HG03064 (cell line): ENCODE measurements around the gene FAM217A.
"Not testable (repeated sequence)": the region's sequence is repeated elsewhere in the genome, so short reads cannot be mapped to it uniquely, and the experiment has no call there.

Experiments used
- ATAC-seq: cut with Tn5 transposase; IDR thresholded peaks from one replicate; pipeline ENCODE4 v1.9.1; 2021; ENCODE audit warnings: low read depth; ENCODE audit not compliant: unreplicated experiment

The FAM217A gene, protein sequence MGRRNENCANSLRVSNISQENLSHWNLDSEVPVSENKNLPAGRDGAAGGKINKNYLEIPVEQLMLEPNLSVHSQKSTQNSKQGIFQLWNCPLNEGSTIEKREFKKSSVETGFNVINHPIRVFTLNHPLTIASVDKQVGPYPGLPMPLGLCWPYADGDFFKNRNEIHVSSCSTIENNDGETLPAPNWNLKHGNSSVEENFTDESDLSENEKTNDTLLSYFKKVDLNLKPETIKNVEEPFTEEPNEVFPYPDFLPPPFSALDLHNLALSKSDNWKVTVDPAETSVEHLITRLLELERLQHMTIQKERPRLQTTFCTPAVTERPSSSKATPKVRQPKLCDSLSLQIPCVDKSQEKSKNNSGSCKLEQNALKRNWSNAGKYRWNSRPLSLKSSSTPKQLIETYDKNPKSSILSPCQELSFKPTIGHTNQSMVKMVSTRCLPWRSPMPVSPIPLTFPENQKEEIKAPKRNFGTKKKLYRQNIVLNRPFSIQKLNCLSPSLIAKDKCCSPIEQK

DNA sequence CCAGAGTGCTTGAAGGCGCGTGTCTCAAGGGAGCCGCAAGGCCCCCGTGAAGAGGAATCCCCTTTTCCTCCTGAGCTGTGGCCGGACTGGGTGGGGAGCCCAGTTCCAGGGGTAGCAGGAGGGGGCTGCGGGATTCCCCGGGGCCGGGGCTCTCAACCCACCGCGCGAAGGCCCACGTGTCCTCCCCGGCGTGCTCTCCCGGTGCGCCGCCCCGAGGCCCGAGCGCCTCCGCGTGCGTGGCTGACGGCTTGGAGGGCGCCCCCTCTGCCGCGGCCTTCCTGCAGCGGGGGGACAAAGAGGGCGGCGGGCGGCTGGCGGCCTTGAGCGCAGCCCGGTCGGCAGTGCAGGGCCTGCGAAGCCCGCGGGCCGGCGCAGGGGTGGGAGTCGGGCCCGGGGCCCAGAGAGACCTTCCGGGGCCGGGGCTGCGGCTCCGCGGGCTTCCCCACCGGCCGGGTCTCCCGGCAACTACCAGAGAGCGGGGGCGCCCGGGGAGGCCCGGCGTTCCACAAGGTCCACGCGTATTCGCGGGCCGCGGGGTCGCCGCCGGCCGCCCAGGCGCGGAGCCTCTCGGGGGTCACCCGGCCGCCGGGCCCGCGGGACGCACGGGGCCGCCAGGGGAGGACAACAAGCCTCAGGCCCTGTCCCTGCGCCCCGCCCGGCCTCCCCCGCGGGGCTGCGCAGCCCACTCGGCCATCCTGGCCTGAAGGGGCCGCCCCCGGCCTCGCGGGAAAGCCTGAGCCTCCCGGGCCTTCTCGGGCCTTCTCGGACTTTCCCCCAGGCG lies at the start of gene FAM217A:
Gene FAM217A, minus strand, starts transcription at position 447 of the 781 bp plus-strand sequence. CDS start 1,723 bp downstream, outside the sequence.
- ATAC-seq: no peak

DNA sequence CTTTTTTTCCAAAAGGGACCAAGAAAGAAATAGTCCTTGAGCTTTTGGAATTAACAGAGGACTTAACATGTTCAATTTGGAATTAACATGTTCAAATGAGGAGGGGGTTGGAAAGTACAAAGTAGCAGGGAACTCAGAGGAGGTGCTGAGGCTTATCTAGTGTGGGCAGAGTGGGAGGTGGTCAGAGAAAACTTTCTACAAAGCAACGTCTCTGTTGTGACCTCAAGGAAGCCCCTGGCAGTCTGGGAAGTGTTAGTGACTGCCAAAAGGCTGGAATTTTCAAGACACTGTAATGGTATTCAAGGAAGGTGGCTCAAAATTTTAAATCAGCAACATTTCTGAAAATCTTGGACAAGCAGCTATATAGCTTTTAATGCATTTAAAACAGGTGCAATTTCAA lies 49.1 kb upstream of the FAM217A start:
- ATAC-seq: no peak

DNA sequence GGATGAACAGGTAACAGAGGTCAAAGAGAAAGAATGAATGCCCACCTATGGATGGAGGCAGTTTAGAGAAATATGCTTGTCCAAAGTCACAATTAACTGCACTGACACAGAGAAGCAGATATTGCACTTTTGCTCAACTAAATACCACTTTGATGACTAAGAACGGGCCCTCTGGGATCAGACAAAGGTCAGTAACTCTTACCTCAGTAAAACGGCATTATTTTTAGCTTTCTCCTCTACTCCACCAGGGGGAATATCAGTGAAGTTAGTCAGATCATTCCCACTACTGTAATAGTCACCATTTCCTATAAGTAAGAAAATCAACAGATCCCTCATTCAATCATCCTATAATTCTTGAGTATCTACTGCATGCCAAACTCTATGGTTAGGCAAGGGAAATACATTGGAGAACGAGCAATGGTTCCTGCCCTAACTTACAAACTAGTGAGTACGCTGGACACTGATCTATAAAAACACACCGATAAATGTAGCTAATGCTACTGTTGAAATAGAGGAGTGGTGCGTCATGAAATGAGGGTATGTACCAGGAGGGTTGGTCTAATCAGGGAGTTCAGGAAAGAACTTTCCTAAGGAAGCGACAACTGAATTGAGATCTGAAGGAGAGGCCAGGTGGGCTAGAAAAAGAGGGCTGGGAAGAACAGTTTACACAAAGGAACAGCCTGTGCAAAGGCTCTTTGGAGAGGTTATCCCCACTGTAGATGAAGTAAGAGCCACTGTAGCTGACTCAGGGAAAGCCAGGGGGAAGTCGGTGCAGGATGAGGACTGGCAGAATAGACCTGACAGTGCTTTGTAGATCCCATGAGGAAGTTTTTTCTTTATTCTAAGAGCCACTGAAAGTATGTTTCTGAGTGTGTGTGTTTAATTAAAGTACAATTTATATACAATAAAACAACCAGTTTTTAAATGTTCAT lies 47.3 kb upstream of the FAM217A start:
- ATAC-seq: no peak

DNA sequence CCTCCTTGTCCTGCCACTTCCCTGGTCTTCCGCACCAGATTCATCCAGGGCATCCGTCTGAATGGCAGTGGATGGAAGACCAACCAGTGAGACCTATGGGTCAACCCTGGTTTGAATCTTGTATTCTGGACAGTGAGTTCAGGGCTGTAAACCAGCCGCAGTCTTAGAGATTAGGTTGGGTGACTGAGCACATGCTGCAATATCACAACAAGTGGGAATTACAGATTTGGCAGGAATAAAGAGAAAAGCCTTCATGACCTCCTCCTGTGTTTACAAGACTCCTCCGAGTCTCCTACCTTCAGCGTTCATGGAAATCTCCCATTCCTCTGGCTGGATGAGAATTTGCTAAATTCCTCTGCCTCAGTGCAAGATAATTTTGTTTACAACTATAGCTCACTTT lies 46.6 kb upstream of the FAM217A start:
- no peak for ATAC-seq

DNA sequence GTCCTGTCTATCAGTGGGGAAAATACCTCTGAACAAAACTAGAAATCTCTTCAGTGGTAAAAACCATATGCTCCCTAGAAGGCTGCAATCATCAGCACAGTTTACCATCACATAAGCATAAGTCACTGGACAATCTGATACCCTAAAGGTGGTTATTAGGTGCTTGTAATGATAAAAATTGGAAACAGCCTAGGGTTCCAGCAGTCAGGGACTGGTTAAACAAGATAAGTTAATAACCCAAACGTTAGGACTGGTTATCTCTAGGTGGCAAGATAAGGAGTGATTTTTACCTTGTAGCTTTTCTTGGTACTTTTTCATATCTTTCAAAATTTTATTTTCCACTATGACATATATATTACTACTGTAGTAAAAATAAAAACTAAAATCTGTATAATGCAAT lies 45.4 kb upstream of the FAM217A start:
- ATAC-seq: no peak

DNA sequence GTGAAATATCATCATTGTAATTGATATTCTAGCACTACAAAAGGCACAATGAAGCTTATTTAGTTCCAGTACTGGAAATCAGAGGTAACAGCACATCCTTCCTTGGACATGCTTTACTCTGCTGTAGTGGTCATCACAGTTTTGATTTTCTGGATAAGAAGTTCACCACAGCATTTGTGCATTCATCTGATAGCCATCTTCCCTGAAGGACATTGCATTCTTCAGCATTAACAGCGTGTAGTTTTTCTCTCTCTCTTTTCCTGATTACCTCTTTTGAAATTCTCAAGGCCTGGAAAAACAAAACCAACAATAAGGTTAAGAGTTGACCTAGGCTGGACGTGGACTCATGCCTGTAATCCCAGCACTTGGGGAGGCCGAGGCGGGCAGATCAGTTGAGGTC lies 36.8 kb upstream of the FAM217A start:
- ATAC-seq: no peak

DNA sequence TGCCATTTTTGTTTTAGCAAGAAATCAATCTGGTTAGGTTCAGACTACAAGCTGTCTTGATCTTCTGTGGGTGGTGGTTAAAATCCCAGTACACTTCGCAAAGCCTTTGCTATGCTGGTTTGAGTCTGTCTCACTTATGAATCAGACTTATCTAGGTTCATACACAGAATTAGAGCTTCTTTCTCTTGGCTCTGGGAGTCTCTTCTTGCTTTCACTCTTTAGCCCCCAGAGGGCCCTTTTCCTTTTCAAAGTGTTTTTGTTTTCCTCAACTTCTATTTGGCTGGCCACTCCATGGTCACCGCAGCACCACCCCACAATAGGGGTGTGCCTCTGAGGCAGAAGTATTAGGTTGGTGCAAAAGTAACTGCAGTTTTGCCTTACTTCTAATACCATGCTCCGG lies 35.2 kb upstream of the FAM217A start:
- ATAC-seq: no peak

DNA sequence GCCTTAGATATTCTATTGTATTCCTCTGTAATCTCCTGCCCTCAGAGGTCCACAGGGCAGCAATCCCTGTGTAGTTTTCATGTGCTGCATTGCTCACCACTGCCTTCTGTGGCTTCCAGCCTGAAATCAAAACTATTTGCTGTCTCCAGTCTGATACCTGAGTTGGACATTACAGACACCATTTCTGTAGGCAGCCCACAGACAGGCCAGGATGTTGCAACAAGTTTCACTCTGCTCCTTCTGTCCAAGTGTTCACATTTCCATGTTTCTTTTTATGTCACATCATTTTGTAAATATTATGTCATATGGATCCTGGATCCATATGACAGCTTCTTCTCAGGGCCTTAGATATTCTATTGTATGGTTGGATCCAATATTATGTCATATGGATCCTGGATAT lies 34.7 kb upstream of the FAM217A start:
- ATAC-seq: no peak

DNA sequence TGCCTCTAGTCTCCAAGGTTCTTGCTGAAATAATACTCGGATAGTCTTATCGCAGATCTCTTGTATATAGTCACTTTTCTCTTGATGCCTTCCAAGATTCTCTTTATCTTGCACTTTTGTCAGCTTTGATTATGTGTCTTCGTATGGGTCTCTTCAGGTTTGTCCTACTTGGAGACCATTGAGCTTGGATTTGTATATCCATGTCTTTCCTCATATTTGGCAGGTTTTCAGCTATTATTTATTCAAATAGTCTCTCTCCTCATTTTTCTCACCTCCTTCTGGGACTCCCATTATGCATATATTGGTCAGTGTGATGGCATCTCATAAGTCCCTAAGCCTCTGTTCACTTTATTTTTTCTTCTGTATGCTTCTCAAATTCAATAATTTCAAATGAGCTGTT lies 33.4 kb upstream of the FAM217A start:
- ATAC-seq: no peak

DNA sequence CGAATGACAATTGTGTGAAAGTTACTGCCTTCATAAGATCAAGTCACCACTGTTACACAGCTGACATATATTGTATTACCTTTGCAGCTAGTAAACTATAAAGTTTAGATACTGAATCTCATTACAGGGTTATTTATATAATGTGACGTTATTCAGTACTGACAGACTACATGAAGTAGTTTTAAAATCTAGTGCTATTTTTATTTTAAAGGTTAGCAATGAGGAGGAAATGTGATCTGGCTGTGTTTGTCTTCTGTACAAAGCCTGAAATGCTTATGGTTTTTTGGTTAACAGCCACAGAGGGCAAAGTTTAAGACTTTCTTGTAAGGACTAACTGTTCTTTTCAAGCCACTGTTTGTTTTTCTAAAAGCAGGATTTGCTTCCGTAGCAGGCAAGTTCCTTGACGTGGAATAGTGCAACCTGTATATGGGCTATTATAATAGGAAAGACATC lies 30.5 kb upstream of the FAM217A start:
- not testable (repeated sequence) for ATAC-seq

DNA sequence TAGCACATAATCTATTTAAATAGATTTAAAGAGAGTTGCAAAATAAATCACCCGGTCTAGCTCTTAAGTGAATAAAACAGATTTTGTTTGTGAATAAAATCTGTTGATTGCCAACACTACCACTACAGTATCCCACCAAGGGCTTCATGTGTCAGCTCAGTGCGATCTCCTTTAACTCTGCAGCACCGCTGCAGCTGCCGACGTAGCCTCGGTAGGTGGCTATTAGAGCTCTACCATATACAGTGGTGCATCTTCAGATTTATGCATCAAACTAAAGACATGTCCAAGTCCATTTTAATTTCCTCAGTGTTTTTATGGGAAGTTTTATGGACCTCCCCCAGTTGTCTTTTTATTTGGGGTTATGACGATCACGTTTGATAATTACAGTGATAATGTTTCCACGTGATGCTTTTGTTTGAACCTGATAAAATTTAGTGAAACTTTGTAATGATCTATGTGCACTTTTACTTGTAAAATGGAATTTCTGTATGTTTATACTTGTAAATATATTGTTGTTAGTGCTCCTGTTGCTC lies 29.7 kb upstream of the FAM217A start:
- no peak for ATAC-seq

DNA sequence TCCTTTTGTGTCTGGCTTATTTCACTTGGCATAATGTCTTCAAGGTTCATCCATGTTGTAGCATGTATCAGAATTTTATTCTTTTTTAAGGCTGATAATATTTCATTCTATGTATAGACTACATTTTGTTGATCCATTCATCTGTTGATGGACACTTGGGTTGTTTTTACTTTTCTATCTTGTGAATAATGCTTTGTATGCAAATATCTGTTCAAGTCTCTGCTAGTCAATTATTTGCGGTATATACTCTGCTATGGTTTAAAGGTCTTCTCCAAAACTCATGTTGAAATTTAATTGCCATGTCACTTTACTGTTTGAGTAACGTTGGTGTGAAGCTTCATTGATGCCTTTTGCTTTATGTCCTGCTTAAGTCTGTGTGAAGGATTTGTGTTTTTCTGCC lies 28.9 kb upstream of the FAM217A start:
- no peak for ATAC-seq

DNA sequence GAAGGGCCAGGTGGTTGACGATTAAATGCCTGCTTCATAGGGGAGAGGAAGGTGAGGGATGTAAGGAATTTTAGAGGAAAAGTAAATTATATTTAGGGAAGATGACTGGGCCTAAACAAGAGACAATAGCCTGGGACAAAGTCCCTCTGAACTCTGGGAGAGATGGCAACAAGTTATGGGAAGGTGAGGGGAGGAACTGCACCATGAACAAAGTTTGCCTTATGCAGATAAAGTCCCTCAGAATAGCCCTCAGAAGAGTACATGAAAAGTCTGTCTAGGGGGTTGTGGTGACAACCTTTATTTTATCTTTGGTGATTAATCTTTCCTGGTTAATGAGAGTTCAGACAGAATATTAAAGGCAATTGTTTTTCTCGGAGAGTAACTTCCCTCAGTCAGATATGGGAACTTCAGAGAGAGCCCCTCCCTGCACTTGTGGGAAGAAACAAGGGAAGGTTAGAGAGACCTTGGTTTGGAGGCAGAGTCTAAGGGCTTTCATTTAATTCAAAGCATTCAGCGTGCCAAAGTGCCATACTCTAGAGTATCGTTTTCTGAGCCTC lies 27.1 kb upstream of the FAM217A start:
- ATAC-seq: no peak

DNA sequence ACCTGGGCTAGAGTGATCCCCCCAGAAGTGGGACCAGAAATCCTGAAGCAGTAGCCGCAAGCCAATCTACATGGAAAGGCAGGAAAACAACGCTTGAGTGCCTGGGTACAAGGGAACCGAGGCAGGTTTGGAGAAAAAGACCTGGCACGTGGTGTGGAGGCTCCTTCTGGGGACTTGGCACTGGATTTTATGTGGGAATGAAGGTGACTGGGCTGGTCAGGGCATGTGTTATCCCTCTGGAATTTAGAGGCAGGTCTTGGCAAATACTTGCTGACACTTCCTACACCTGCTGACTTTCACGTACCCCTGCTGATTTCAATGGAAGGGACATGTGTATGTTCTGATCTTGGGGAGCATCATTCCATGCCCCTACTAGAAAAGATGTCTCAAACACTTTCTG lies 25.0 kb upstream of the FAM217A start:
- no peak for ATAC-seq

DNA sequence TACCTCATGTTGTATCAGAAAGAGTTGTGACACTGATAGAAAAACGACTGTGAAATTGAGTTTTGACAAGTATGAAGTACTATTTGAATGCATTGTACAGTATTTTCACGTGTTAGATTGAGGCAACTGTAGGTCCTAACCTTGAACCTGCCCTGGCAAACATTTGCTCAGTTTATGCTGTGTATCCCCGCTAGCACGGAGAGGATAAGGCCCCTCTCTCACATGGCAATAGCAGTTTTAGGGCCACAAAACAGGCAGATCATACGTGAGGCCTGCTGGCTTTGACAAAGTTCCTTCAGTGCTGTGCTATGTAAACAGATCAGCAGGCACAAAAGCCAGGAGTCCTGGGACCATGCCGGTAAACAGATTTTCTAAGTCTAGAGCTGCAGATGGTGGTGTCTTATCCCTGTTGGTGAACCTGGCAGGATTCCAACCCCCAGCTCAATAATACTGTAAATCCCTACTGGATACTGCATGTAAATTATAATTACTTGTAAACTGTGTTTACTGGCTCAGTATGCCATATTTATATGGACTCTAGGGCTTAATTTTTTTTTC lies 23.8 kb upstream of the FAM217A start:
- ATAC-seq: no peak

DNA sequence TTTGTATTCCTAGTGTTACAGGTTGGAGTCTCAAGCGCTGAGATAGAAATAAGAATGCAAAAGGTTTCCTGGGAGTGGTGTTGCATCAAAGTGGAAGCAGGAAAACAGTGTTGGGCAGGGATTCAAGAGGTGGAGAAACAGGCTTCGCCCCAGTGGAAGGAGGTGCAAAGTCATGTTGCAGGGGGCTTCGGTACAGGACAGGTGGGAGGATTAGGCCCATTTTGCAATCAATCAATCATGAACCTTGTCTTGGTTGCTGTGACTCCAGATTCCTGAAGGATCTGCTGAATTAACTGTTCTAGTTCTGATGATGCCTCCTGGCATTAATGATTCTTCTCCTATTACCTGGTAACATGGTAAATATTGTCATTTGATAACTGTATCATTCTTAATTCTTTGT lies 22.4 kb upstream of the FAM217A start:
- ATAC-seq: no peak

DNA sequence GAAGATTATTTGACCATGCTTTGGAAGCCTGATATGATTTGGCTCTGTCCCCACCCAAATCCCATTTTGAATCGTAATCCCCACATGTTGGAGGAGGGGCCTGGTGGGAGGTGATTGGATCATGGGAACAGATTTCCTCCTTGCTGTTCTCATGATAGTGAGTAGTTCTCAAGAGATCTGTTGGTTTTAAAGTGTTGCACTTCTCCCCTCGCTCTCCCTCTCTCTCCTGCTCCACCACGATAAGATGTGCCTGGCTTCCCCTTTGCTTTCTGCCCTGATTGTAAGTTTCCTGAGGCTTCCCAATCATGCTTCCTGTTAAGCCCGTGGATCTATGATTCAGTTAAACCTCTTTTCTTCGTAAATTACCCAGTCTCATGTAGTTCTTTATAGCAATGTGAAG lies 21.7 kb upstream of the FAM217A start:
- ATAC-seq: no peak

DNA sequence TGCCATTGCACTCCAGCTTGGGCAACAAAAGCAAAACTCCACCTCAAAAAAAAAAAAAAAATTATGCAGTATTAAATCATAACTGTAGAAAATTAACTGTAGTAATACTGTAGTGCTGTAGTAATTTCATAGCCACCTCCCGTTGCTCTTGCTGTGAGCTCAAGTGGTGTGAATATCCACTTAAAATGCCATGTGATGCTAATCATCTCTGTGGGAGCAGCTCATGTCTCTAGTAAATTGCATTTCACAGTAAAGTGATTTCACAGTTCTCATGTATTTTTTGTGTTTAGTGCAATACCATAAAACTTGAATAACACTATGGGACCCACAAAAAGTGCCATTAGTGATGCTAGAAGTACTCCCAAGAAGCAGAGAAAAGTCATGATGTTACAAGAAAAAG lies 14.4 kb upstream of the FAM217A start:
- ATAC-seq: no peak

DNA sequence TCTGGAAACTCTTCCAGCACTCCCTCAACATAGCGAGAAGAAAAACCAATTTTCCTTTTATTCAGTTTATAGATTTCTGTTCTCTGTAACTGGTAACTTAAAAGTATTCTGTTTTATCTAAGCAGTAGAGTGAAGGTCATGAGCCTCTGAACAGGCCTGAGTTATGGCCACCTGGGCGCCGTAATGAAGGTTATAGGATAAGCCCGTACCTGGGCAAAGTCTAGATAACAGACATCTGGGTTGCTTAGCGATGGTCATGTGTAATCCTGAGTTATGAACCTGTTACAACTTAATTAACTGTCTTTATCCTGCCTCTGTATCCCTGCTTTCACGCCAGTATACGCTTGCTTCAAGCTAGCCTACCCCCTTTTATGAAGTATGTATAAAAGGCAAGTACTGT lies 13.0 kb upstream of the FAM217A start:
- ATAC-seq: no peak

DNA sequence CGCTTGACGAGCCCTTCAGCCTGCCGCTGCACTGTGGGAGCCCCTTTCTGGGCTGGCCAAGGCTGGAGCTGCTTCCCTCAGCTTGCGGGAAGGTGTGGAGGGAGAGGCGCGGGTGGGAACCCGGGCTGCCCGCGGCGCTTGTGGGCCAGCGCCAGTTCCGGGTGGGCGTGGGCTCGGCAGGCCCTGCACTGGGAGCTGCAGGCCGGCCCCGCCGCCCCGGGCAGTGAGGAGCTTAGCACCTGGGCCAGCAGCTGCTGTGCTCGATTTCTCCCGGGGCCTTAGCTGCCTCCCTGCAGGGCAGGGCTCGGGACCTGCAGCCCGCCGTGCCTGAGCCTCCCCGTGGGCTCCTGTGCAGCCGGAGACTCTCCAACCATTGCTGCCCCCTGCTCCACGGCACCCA lies 11.1 kb upstream of the FAM217A start:
- not testable (repeated sequence) for ATAC-seq
